Stimulated activated CD4-positive, alpha-beta T cell treated with anti-CD3 and anti-CD28 coated beads, Interleukin-12 subunit alpha, Interleukin-12 subunit beta, amount 100 ng/mL, for 24 hours (primary cell): Measurements from ENCODE around the gene CDK5R1.

Experiments used
- DNase-seq, 2 experiments: peaks; one replicate each; pipeline ENCODE4 v3.0.0-alpha.2; 2020; ENCODE audit warnings: low read depth in 2 of 2

CDK5R1 gene

GRCh38 chr17:32493571-32493970 lies 6.8 kb downstream of the CDK5R1 start:
- DNase-seq = no peak

DNA sequence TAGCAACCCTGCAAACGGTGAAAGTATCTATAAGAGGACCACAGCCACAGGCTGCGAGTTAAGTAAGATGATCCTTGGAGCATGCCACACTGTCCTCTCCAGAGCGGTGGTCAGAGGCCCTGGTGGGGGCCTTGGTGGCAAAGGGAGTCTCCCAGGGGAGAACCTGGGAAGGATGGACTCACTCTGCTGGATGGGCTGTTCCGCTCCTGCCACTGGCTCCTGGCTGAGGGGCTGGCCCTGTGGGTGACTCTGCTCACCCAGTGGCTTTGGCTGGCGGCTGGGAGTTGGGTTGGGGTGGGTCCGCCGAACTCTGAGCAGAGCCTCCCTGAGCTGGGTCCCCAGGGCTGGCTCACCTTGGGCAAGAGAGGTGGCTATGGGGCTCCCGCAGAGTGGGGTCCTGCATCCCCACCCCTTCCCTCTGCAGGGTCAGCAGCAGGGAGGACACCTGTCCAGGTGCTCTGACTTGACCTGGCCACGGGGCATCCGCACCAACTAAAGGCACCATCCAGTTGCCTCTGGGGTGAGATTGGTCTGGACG lies 7.3 kb downstream of the CDK5R1 start:
- DNase-seq = no peak

GRCh38 chr17:32494621-32495358 lies 8.0 kb downstream of the CDK5R1 start:
- DNase-seq = no peak

DNA sequence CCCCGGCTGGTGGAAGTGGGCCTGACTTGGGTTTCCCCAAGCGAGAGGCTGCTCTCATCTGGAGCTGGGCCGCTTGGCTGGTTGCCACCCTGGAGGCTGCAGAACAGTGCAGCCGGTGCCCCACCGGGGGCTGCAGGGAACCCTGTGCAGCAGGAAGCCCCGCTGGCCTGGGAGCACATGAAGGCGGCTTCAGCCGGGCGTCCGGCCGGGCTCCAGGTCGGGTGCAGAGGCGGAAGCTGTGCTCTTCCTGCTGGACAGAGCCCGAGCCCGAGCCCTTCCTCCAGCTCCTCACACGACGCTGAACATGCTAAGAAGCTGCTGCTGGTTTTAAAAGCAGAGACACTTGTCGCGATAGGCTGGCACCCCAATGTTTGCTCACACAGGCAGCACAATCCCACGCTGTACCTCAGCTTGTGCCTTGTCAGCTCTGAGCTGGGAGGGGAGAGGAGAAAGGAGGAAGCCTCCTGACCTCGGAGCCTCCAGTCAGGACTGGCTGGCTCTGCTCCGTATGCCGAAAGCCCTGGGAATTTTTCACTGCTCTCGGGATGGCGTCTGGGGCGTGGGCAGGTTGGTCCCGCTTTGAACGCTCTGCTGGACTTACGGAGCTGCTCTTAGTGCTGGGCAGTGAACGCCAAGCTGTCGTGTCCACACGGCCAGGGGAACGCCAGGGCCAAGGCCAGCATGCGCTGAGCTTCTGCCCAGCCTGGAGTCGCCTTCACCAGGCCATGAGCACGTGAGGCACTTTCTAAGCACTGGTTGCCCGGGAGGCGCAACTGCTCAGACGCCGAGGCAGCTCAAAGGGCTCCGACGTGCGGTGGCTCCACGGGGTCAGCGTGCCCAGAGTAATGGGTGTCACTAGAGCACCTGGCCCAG lies 8.8 kb downstream of the CDK5R1 start:
- no peak for DNase-seq

DNA sequence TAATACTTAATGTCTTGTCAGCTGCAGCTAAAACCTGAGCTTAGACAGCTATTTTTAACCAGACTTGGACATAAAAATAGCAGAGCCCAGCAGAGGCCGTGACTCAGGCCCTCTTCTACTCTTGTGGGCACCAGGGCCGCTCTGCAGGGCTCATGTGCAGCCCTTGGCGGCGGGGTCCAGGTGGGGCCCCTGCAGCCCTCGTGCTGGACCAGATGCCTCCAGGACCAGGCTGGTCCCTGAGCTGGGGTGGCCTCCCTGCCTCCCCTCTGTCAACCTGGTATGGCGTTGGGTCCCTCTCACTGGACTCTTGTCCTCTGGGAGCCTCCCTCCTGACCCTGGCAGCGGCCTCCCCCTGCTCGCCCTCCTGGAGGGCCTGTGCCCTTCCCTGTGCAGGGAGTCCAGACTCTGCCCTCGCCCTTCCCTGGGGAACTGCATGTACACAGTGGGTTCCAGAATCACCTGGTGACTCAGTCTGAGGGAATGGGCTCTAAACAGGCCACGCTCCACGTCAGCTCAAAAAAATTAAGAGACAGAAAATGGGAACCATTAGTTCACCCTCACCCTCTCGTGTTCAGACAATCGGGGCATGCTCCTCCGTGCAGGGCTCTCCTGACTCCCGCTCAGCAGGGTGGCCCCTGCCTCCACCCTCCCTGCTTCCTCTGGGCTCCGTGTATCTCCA lies 9.7 kb downstream of the CDK5R1 start:
- DNase-seq = no peak

DNA sequence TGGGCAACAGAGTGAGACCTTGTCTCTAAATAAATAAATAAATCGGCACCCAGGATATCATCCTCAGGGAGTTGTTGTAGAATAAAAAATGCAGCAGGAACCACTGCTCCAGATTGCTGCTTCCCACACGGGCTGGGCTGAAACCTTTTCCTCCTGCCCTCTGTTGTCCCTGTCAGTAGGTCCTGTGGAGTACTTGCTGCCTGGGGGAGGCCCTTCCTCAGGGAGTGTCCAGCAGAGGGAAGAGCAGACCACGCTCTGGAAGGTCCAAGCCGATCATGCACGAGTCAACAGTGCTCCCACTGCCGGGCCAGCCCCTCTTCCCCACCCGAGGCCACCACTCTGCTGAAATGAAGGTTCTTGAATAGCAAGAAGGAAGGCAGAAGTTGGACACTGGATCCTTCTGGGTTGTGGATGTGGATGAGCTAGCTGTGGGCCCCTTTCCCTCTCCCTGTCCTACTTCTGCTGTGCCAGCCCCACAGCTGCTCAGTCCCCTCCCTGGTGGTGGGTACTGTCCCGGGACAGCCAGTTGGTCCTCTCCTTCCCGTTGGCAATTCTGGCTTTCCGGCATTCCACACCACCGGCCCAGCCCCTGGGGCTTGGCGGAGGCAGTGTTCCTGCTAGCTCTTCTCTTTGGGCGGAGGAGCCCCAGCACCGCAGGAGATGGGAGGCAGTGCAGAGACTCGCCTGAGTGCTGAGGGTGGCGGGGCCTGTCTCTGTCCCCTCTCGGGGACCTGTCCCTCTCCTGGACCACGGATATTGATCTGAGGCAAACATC lies 10.8 kb downstream of the CDK5R1 start:
- no peak for DNase-seq

DNA sequence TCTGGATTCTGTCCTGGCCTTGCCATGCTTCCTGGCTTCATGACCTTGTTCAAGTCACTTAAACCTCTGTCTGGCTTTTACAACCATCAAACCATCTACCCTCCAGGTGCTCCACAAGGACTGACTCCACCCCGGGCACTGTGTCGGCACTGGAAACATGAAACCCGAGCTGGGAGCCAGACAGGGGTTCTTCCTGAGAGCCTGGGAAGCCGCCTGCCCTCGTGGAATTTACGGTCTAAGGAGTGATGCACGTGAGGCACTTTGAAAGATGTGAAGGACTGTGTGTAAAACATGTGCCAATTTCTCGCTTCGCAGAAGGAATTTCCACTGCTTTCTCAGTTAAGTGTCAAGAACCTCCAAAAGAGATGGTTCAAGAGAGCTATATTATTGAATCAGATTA lies 11.6 kb downstream of the CDK5R1 start:
- DNase-seq = no peak

DNA sequence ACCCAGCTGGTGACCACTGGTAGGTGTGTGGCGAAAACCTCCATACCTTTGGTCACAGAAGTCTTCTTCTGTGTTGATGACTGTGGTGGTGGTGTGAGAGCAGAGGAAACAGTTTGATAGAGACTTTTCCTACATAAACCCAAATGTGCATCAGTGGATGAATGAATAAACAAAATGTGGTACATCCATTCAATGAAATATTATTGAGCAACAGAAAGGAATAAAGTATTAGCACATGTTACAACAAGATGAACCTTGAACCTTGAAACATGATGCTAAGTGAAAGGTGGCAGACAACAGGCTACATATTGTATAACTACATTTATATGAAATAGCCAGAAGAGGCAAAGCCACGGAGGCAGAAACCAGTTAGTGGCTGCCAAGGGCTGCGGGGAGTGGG lies 15.2 kb downstream of the CDK5R1 start:
- DNase-seq = no peak

GRCh38 chr17:32502710-32503109 lies 15.9 kb downstream of the CDK5R1 start:
- no peak for DNase-seq

GRCh38 chr17:32503251-32504165 lies 16.7 kb downstream of the CDK5R1 start:
- DNase-seq = no peak

DNA sequence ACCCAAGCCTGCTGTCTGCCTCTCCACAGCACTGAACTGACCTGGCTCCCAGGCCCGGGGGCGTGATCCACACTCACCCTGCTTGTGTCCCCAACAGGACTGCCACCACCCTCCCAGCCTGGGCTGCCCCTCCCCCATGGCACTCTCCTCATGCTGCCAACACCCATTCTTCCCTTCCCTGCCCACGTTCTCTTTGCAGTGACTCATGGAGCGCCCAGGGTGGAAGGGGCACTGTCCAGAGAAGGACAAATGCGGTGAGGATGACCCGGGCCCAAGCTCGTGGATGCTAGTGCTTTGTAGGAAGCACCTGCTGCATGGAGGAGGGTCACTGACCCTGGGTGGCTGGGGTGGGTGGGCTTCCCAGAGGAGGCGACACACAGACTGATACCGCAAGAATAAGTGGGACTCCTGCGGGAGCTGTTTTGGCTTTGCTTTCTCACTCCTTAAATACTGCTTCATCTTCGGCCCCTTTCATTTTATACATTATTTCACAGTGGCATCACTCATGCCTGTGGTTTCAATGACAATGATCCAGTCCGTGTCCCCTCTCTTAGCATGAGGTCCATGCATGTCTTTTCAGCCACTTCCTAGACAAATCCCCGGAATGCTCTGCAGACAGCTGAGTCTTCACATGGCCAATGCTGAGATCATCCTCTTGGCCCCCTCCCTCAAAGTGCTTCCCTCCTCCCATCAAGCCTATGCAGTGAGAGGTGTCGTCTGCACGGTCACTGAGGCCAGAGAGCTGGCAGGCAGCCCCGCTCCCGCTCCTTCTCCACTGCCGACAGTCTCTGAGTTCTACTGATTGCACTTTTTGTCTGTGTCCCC lies 17.6 kb downstream of the CDK5R1 start:
- no peak for DNase-seq

DNA sequence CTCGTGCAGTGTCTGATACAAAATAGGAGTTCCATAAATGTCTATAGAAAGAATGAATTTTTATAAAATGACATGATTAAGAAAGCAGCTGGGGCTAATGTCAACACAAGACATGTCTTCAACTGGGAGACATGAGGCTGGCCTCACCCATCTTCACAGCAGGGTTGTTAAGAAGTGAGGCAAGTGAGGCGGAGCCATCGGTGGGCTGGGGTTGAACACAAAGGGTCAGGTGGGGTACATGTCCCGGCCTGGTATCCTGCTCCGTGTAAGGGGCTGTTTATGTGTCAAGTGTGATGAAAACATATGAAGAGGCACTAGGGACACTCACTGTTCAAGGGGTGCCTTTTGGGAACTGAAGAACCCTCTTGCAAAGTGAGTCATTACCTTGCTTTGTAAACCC lies 22.1 kb downstream of the CDK5R1 start:
- DNase-seq = no peak

- no peak for DNase-seq
These were observed 23.7 kb downstream of the CDK5R1 start for GRCh38 chr17:32510466-32510865.

DNA sequence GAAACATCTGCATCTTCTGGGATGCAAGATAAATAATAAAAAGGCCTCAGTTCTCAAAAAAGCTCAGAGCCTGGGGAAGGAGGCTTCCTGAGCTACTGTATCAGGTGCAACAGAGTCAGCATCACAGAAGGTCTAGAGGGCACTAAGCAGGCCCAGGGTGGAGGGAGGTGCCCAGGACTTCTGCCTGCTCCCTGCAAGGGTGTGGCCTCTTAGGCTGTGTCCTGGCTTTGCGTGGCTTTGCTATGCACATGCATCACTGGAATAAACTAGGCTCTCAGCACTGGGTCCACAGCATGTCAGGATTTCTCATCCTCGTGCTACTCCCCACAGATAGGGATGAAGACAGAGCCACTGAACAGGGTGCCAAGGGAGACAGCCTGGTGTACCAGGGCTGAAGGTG lies 25.5 kb downstream of the CDK5R1 start:
- DNase-seq = no peak

GRCh38 chr17:32513579-32513978 lies 26.8 kb downstream of the CDK5R1 start:
- no peak for DNase-seq

DNA sequence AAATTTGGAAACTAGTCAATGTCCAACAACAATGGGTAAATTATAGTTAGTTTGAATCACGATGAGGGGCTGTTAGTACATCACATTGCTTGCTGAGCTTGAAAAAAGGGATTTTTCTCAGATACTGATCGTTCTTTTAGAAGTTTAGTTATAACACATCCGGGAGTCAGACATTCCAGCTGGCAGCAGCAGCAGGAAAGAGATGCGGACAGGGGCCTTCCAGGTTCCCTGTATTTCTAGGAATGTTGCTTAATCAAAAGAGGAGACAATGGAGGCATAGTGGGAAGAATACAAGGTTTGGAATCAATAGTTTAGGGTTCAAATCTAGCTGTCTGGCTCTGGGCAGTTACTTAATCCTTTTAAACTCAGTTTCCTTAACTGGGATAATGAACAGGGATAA lies 27.8 kb downstream of the CDK5R1 start:
- no peak for DNase-seq

- DNase-seq = no peak
These were observed 29.0 kb downstream of the CDK5R1 start for GRCh38 chr17:32515677-32516383.

DNA sequence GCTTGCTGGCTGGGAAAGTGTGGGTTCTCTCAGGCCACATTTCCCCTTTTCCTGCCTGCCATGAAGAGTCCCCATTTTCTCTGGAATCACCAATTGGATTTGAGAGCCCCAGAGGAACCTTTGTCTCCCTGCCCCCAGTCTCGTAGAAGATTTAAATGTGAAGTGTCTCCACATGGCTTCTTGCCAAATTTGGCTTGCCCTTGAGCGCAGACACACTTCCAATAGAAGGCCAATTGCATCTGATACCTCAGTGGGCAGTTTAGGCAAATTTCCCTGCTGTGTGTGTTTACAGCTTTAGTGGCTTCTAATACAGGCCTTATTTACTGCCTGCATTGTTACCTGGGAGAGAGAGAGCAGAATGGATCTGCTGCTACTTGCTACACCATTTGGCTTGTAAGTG lies 29.7 kb downstream of the CDK5R1 start:
- DNase-seq = no peak
